ENCODE measurements around the gene GUCY2F.

GUCY2F gene

DNA sequence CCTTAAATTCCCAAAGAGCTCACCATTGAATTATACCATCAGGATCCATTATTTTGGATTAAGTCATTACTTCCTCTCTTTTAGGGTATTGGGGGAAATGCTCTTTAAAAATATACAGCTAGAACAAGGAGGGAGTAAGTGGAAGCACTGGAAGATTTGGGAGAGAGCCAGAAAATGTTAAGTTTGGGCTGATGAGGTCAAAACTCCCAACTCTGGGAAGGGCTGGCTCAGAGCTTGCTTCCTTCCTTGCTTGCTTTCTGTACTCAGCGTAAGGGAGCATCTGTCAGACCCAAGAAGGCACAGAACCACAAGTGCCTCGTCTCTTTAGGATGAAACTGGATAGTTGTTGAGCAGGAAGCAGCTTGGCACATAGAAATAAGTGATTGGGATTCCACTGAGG is 138.2 kb downstream of the GUCY2F start:
- no peak for DNase-seq (ENCODE audit: low read depth in 2 of 2)

DNA sequence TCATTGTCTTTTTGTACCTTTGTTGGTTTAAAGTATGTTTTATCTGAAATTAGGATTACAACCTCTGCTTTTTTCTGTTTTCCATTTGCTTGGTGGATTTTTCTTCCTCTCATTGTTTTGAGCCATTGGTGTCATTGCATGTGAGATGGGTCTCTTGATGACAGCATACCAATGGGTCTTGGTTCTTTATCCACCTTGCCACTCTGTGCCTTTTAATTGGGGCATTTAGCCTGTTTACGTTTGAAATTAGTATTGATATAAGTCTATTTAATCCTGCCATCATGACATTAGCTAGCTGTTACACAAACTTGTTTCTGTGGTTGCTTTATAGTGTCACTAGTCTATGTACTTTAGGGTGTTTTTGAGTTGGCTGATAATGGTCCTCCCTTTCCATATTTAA is 145.7 kb downstream of the GUCY2F start:
- no peak for DNase-seq (ENCODE audit: low read depth in 2 of 2)

DNA sequence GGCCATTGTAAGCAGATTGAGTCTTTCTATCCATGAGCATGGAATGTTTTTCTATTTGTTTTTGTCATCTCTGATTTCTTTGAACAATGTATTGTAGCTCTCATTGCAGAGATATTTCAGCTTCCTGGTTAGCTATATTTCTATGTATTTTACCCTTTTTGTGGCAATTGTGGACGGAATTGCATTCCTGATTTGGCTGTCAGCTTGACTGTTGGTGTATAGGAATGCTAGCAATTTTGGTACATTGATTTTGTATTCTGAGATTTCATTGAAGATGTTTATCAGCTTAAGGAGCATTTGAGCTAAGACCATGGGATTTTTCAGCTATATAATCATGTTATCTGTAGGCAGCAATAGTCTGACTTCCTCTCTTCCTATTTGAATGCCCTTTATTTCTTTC is 154.6 kb downstream of the GUCY2F start:
- no peak for DNase-seq (ENCODE audit: low read depth in 2 of 2)
